Inferior parietal cortex (tissue), 1 donor: ENCODE data around the gene MTA1.

Experiments used
- DNase-seq: peaks from one replicate; pipeline ENCODE4 v3.0.0-alpha.2; 2016; ENCODE audit errors: extremely low spot score

Gene MTA1

DNA sequence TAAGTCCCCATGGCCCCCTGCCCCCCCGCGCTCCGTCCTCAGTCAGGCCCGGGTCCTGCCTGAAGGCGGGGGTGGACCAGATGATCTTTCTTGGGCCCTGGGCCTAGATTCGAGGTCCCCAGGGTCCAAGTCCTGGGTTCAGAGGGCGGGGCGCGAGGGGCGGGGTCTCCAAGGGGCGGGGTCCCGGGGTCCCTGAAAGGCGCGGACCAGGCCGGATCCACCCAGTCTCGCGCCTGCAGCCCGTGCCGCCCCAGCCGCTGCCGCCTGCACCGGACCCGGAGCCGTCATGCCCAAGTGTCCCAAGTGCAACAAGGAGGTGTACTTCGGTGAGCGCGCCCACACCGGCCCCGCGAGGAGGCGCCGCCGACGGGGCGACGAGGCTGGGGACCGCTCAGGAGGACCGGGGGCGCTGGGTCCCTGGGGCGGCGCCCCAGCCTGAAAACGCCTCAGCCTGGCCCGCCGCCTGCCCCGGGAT is 67.4 kb downstream of the MTA1 start:
- DNase-seq: no peak

- DNase-seq: no peak
These were observed 67.9 kb downstream of the MTA1 start for GRCh38 chr14:105487449-105487985.

DNA sequence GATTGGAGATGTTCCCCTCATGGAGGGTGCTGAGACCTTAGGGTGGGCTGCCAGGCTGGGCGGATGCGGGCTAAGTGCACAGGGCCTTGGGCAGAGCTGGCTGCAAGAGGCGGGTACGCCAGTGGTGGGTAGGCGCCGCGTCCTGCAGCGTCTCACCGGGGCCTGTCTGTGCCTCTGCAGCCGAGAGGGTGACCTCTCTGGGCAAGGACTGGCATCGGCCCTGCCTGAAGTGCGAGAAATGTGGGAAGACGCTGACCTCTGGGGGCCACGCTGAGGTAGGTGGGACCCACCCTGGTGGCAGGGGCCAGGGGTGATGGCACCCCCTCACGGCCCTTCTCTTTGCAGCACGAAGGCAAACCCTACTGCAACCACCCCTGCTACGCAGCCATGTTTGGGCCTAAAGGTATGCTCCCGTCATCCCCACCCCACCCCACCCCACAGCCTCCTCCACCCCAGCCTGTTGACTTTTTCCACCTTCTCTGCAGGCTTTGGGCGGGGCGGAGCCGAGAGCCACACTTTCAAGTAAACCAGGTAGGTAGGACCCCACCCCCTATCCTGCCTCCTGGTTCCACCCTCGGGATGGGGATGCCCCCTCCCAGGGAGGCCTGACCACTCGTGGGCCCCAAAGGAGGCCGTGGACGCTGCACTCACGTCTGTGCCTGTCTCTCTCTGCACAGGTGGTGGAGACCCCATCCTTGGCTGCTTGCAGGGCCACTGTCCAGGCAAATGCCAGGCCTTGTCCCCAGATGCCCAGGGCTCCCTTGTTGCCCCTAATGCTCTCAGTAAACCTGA is 68.6 kb downstream of the MTA1 start:
- DNase-seq: no peak

- no peak for DNase-seq
These were observed 69.3 kb downstream of the MTA1 start for GRCh38 chr14:105488781-105489541.

- peak; percentile 78 for DNase-seq
These were observed 70.1 kb downstream of the MTA1 start for GRCh38 chr14:105489542-105490266.

DNA sequence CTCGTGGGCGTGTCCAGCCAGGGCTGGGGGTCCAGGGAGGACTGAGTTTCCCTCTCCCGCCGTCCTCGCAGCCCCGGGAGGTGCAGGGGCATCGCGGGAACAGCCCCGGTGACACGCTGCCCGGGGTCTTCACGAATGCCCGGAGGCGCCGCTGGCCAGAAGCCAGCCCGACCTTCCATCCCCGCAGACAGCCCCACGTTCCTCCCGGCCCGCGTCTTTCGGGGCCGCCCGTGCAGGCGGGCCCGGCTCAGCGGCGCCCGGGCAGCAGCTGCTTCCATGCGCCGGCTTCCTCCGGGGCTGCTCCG is 70.6 kb downstream of the MTA1 start:
- no peak for DNase-seq

GRCh38 chr14:105490572-105491365 is 71.1 kb downstream of the MTA1 start, which contains the start of gene TEDC1:
TEDC1 (plus strand) TSS chr14:105491246; CDS start chr14:105491376, 130 bp downstream.
- DNase-seq: peak; percentile 99

- no peak for DNase-seq
These were observed 71.8 kb downstream of the MTA1 start for GRCh38 chr14:105491366-105491973.

- DNase-seq: no peak
These were observed 72.7 kb downstream of the MTA1 start for GRCh38 chr14:105492031-105492970.

DNA sequence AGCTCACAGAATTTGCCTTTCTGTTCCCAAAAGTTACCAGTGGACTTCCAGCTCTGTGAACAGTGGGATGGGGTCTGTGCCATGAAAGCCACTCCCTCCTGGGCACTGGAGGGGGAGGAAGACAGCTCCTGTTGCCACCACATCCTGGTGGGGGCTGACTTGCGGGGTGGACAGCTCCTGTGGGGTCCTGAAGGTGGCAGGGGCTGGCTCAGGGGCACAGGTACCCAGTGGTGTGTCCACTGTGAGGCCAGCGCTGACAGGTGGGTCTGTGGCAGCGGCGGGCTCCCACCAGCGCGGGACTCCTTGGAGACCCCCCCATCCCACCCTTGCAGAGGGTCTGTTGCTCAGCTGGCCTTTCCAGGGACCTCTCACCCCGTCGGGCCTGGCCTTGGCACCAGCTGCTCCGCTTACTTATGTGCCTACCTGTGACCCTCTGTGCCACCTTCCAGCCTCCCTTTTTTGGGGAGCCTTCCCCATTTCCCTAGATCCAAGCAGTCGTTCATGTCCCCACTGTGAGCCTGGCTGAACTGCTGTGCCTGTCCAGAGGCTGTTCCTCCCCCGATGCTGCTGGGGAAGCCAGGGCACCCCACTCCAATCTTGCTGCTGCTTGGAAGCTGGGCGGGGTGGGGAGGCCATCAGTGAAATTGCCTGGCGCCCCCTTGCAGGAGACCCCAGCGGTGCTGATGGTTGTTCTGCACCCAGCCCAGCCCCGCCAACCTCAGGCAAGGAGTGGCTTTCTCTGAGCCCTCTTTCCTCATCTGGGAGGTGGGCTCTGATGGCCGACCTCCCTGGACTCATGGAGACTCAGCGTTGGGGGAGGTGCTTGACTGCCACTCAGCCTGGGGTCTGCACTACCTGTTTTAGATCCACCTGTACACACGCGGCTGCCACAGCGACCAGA is 73.6 kb downstream of the MTA1 start:
- no peak for DNase-seq

DNA sequence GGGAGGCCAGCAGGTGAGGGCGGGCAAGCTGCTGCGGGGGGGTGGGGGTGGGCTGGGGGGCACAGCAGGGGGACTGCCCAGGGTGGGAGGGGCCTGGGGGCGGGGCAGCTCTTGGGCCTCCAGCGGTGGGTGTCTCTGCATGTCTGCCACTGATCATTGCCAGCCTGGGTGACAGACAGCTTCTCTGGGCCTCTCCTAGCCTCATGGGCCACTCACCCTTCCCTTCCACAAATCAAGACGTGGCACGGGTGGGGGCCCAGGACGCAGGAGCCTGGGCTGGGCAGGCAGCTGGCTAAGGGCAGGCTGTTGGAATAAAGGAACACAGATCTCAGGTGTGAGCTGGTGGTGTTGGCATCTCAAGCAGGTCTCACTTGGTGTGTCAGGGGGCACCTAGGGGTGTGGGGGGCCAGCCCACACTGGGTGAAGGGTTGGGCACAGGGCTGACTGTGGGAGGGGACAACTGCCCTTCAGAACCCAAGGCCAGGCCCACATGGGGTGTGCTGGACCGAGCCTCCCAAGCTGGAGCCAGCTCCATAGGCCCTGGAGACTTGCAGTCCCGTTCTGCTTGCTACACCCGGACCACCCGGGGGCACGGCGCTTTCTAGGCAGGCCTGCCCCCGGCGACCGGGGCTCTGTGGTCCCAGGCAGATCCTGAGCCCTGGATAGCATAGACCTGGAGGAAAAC is 74.4 kb downstream of the MTA1 start:
- no peak for DNase-seq

DNA sequence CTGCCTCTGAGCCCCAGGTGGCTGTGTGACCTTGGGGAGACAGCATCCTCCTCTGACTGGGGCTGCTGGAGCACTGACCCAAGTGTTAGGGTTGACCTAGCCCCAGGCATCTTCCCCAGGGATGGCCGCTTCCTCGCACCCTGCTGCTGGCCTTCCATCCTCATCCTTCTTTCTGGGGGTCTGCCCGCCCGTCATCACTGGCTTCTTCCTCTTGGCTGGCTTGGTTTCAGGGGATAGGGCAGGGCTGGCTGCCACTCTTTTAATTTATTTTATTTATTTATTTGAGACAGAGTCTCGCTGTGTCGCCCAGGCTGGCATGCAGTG is 74.9 kb downstream of the MTA1 start:
- no peak for DNase-seq

DNA sequence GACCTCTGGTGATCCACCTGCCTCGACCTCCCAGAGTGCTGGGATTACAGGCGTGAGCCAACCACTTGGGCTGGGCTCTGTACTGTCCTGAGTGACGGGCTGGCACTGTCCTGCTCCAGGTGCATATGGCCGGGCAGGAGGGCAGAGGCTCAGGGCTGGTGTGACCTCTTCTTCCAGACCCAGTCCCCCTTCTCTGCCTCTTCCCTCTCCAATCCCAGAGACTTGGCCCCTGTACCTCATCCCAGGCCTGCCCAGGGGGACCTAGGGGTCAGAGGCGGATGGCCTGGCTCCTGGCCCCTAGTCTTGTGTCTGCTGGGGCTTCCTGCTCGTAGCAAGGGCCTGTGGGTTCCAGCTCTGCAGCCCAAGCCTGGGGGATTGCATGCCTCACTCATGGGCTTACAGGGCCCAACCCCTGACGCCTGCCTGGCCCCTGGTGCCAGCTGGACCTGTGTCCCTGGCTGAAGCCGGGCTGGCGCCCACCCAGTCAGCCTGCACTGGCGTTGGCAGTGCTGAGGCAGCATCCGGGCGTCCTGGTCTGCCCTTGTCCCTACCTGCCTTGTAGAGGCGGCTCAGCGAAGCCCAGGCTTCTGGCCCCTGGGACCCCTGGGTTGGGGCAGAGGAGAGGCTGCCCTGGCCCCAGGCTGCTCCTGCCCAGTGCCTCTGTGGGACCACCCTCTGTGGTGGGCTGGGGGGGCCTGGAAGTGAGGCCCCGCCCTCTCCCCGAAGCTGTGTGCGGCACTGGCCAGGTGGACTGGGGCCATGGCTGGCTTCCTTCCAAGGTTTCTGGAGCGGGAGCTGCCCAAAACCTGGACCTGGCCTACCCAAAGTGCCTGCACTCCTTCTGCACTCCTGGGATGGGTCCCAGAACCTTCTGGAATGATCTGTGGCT is 75.7 kb downstream of the MTA1 start:
- DNase-seq: no peak

DNA sequence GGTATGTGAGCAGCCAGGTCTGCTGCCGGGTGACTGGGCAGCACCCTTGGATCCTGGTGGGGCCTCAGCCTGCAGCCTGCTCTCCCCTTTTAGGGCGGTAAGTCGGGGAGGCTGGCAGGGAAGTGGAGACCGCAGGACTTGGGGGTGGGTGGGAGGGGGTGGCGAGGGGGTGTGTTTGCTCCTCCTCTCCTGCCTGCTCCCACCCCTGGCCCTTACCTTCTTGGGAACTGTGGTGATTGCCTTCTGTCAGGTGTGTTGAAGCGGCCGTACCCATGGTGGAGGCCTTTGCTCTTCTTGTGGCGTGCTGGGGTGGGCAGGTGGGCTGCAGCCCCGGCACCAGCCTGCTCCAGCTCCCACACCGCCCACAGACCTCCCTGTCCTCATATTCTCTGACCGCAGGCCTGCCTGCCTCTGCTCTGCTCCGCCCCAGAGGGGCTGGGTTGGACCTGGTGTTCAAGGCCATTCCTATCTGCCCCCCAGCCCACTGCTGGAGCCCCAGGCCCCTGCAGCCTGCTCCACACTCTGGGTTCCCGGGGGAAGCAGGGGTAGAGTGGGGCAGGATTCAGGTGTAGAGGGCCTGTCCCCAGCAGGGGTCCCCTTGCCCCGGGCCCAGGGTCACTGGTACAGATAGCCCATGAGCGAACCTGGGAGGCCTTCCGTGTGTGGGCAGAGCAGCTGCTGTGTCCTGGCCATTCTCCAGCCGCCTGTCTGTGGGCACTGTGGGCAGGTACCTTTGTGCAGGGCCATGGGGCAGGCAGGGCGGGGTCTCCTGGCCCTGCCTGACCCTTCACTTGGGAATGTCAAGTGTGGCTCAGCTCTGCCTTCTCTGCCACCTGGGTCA is 76.6 kb downstream of the MTA1 start:
- DNase-seq: no peak

DNA sequence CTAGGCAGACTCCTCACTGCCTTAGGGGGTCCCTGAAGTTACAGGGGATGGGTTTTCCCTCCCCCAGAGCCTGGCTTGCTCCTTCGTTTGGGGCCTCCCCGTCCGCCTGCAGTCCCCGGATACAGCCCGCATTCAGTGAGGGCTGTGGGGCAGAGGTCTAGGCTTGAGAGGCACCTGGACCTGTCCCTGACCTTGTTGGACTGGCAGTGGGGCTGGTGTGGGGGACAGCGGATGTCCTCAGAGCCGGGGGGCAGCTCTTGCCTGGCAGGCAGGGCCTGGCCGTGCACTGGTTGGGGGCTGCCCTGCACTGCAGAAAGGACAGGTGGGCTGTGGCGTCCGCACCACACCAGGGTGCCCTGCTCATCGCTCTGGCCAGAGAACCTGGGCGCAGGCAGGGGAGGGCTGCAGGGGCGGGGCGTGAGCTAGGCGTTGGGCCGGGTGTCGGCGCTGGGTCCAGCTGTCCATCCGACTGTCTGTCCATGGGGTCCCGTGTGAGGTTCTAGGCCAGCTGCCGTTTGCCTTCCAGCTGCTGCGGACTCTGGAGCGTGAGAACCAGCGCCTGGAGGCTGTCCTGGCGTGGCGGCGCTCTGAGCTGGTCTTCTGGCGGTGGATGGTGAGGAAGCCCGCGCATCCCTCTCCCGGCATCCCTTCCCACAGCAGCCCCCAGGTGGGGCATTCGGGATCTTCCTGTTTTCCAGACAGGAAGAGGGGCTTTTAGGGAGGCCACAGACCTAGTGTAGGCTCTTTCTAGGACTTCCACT is 77.4 kb downstream of the MTA1 start:
- DNase-seq: no peak
